H1 (cell line): ENCODE data around the gene AADACL2. TPM values are rescaled to one million over a fixed set of nuclear protein-coding genes. Genes with fewer than 3 reads are reported as not detected.

Experiments
- CTCF ChIA-PET: fragments of 300-600 bp; sonication (Branson Sonifier 250); formaldehyde crosslinking; loops from one replicate; lab custom pipeline; 2021; ENCODE audit not compliant: partially characterized antibody; lab: Charles Lee
- POLR2A ChIA-PET: fragments of 300-600 bp; sonication (Branson Sonifier 250); formaldehyde crosslinking; loops from one replicate; lab custom pipeline; 2021; ENCODE audit warnings: inconsistent platforms; ENCODE audit not compliant: partially characterized antibody; lab: Charles Lee
- DNase-seq, 2 experiments: peaks; one replicate each; pipeline versions ENCODE4 v3.0.0 to v3.0.0-alpha.2; 2010 to 2022; ENCODE audit warnings: low spot score in 2 of 2, low read depth in 1 of 2, mixed read lengths in 1 of 2
- FAIRE-seq: peaks from 2 replicates; lab custom pipeline; 2011; peaks lifted over from hg19 to GRCh38; lab: Jason Lieb, UNC
- H2AFZ ChIP-seq: 2 replicates; pipeline ENCODE4 v1.8.1; 2012; ENCODE audit warnings: low read length, inconsistent platforms
- H2AK5ac ChIP-seq: 2 replicates; pipeline ENCODE4 v1.6.1; 2013; ENCODE audit warnings: low read depth, low read length
- H2BK120ac ChIP-seq: replicated peaks from 2 replicates; pipeline ENCODE3; 2013; ENCODE audit warnings: low read depth, low read length, inconsistent platforms
- H2BK12ac ChIP-seq: 2 replicates; pipeline ENCODE4 v1.6.1; 2013; ENCODE audit warnings: low read depth, low read length
- H2BK15ac ChIP-seq: 2 replicates; pipeline ENCODE4 v1.6.1; 2013; ENCODE audit warnings: low read length
- H2BK20ac ChIP-seq: 2 replicates; pipeline ENCODE4 v1.6.1; 2013; ENCODE audit warnings: low read length
- H2BK5ac ChIP-seq: 2 replicates; pipeline ENCODE4 v1.6.1; 2013; ENCODE audit warnings: low read depth, low read length
- H3K14ac ChIP-seq: 2 replicates; pipeline ENCODE4 v1.6.1; 2013; ENCODE audit warnings: inconsistent platforms; ENCODE audit not compliant: insufficient read length
- H3K18ac ChIP-seq: 2 replicates; pipeline ENCODE4 v1.6.1; 2013; ENCODE audit warnings: low read length; ENCODE audit errors: extremely low read depth
- H3K23ac ChIP-seq: 2 replicates; pipeline ENCODE4 v1.6.1; 2013; ENCODE audit warnings: inconsistent platforms; ENCODE audit not compliant: insufficient read length
- H3K23me2 ChIP-seq: 2 replicates; pipeline ENCODE4 v1.6.1; 2013; ENCODE audit warnings: low read depth, low read length
- H3K27ac ChIP-seq: 2 replicates; pipeline ENCODE4 v1.6.1; 2011; ENCODE audit warnings: low read depth, low read length, inconsistent platforms
- H3K27me3 ChIP-seq, 4 experiments: replicated peaks in 1 of 4; 1 replicate in 1 of 4; 2 replicates in 3 of 4; pipeline versions ENCODE4 v1.6.1 to v1.8.1; 2011 to 2013; ENCODE audit warnings: low read length in 3 of 4, mild to moderate bottlenecking in 3 of 4, inconsistent platforms in 2 of 4, mixed read lengths in 2 of 4, moderate library complexity in 1 of 4; ENCODE audit not compliant: control insufficient read depth in 3 of 4, insufficient read depth in 3 of 4; ENCODE audit errors: extremely low read depth in 1 of 4
- H3K36me3 ChIP-seq, 4 experiments: 2 replicates each; pipeline versions ENCODE4 v1.6.1 to v1.8.1; 2011 to 2013; ENCODE audit warnings: mild to moderate bottlenecking in 4 of 4, low read length in 3 of 4, moderate library complexity in 2 of 4, control low read depth in 1 of 4, inconsistent platforms in 1 of 4; ENCODE audit not compliant: insufficient read depth in 4 of 4, control insufficient read depth in 2 of 4
- H3K4ac ChIP-seq: replicated peaks from 2 replicates; pipeline ENCODE3; 2013; ENCODE audit warnings: low read length, low read depth, mixed read lengths, inconsistent platforms; ENCODE audit not compliant: insufficient read length
- H3K4me1 ChIP-seq, 4 experiments: replicated peaks in 1 of 4; 1 replicate in 1 of 4; 2 replicates in 3 of 4; pipeline versions ENCODE4 v1.6.1 to v1.8.1; 2011 to 2013; ENCODE audit warnings: low read length in 3 of 4, inconsistent platforms in 2 of 4, mixed read lengths in 1 of 4; ENCODE audit not compliant: insufficient read depth in 4 of 4, control insufficient read depth in 3 of 4
- H3K4me2 ChIP-seq, 2 experiments: 2 replicates each; pipeline versions ENCODE4 v1.6.1 to v1.8.1; 2011 to 2013; ENCODE audit warnings: low read depth in 2 of 2, low read length in 2 of 2, control low read depth in 1 of 2, inconsistent platforms in 1 of 2, mild to moderate bottlenecking in 1 of 2; ENCODE audit not compliant: insufficient read depth in 1 of 2
- H3K4me3 ChIP-seq, 4 experiments: fragments of 200-600, 300-600 bp in 1 of 4; sonication (generic), shearing (Covaris generic), sonication (Bioruptor Twin) in 1 of 4; 2 replicates each; pipeline versions ENCODE4 v1.5.1 to v1.8.1; 2011 to 2016; ENCODE audit warnings: low read length in 4 of 4, low read depth in 3 of 4, control low read depth in 2 of 4, inconsistent platforms in 2 of 4, mild to moderate bottlenecking in 2 of 4, mixed read lengths in 1 of 4, moderate library complexity in 1 of 4; ENCODE audit not compliant: insufficient read depth in 2 of 4; ENCODE audit errors: extremely low read depth in 1 of 4
- H3K56ac ChIP-seq: replicated peaks from 2 replicates; pipeline ENCODE3; 2013; ENCODE audit warnings: low read depth, mild to moderate bottlenecking, mixed read lengths, low read length, inconsistent platforms; ENCODE audit not compliant: insufficient read length
- H3K79me1 ChIP-seq: 2 replicates; pipeline ENCODE4 v1.6.1; 2013; ENCODE audit warnings: low read depth, low read length, control low read depth
- H3K79me2 ChIP-seq, 2 experiments: 2 replicates each; pipeline versions ENCODE4 v1.6.1 to v1.8.1; 2012 to 2013; ENCODE audit warnings: low read length in 2 of 2, mild to moderate bottlenecking in 2 of 2, inconsistent platforms in 1 of 2; ENCODE audit not compliant: insufficient read depth in 2 of 2, control insufficient read depth in 1 of 2
- H3K9ac ChIP-seq, 4 experiments: replicated peaks in 1 of 4; 1 replicate in 1 of 4; 2 replicates in 3 of 4; pipeline versions ENCODE4 v1.6.1 to v1.8.1; 2011 to 2013; ENCODE audit warnings: low read depth in 3 of 4, low read length in 3 of 4, control low read depth in 2 of 4, mild to moderate bottlenecking in 2 of 4, moderate library complexity in 2 of 4, inconsistent platforms in 1 of 4; ENCODE audit errors: extremely low read depth in 1 of 4
- H3K9me3 ChIP-seq, 2 experiments: 2 replicates each; pipeline versions ENCODE4 v1.6.1 to v1.8.1; 2012 to 2013; ENCODE audit warnings: mild to moderate bottlenecking in 2 of 2, moderate library complexity in 2 of 2, control low read depth in 1 of 2, inconsistent platforms in 1 of 2, low read depth in 1 of 2, low read length in 1 of 2, mixed read lengths in 1 of 2; ENCODE audit not compliant: insufficient read depth in 2 of 2
- H4K20me1 ChIP-seq, 2 experiments: replicated peaks in 1 of 2; 2 replicates each; pipeline versions ENCODE3 to v1.8.1; 2011 to 2013; ENCODE audit warnings: inconsistent platforms in 2 of 2, low read length in 2 of 2, mild to moderate bottlenecking in 1 of 2; ENCODE audit not compliant: insufficient read depth in 2 of 2, control insufficient read depth in 1 of 2
- H4K5ac ChIP-seq: 2 replicates; pipeline ENCODE4 v1.6.1; 2013; ENCODE audit warnings: low read length, low read depth, mixed read lengths, inconsistent platforms; ENCODE audit not compliant: insufficient read length
- H4K8ac ChIP-seq: 2 replicates; pipeline ENCODE4 v1.8.0; 2013; ENCODE audit warnings: mild to moderate bottlenecking, moderate library complexity, low read length, inconsistent platforms; ENCODE audit not compliant: insufficient read depth; ENCODE audit errors: extremely low read depth
- H4K91ac ChIP-seq: replicated peaks from 2 replicates; pipeline ENCODE3; 2013; ENCODE audit warnings: low read length, mixed read lengths, inconsistent platforms; ENCODE audit not compliant: insufficient read length
- EZH2 ChIP-seq: fragments of 200-600 bp; sonication (generic); IDR thresholded peaks from 2 replicates; pipeline ENCODE4 v1.7.1; 2012; ENCODE audit warnings: low read depth, mild to moderate bottlenecking, moderate library complexity, low read length, inconsistent platforms; ENCODE audit not compliant: severe bottlenecking
- NANOG ChIP-seq: IDR thresholded peaks from 2 replicates; pipeline ENCODE4 v1.6.1; 2011; ENCODE audit warnings: low read length, low read depth, mild to moderate bottlenecking, inconsistent platforms; ENCODE audit not compliant: insufficient read depth, poor library complexity, severe bottlenecking
- POU5F1 ChIP-seq: IDR thresholded peaks from 2 replicates; pipeline ENCODE4 v1.6.1; 2011; ENCODE audit warnings: low read depth, mild to moderate bottlenecking, low read length, moderate library complexity
- WGBS, 2 experiments: shearing (Covaris generic) in 1 of 2; methylation state at CpG; one replicate each; pipeline versions ENCODE4 v1.1.6 to v1.1.7; 2013 to 2015; ENCODE audit warnings: low lambda C conversion rate in 2 of 2, mixed read lengths in 2 of 2, inconsistent platforms in 1 of 2, low coverage in 1 of 2, missing lambda C conversion rate in 1 of 2; ENCODE audit not compliant: insufficient replicate concordance in 2 of 2, insufficient coverage in 1 of 2, insufficient read length in 1 of 2; ENCODE audit errors: extremely low coverage in 1 of 2, missing lambda C conversion rate in 1 of 2; 5-methylcytosine and 5-hydroxymethylcytosine counted together
- polyA plus RNA-seq, 7 experiments: library from polyadenylated mRNA; depleted of rRNA in 3 of 7; stranded (reverse) in 5 of 7; unstranded in 2 of 7; fragments of >200 nt in 5 of 7; fragments of 200-250 nt in 2 of 7; gene quantifications; 1 replicate in 5 of 7; 2 replicates in 1 of 7; 4 replicates in 1 of 7; pipeline versions ENCODE4 v1.2.1 to v1.2.3, GENCODE V29; 2011 to 2013; ENCODE audit warnings: missing spikeins in 2 of 7, mixed read lengths in 2 of 7
- total RNA-seq: library from RNA; stranded (reverse); fragmentation: NEBNext Ultra II Directional; extraction: Animal tissue kit (Norgen Biotek cat#: 25700); gene quantifications from 2 replicates; pipeline ENCODE4 v1.2.1, GENCODE V29; 2021

The AADACL2 gene
- total and polyA plus RNA-seq, 2 of the 8 experiments (the other 6 are each of a cell fraction or from before 2014, with no cell fraction given): not detected

DNA sequence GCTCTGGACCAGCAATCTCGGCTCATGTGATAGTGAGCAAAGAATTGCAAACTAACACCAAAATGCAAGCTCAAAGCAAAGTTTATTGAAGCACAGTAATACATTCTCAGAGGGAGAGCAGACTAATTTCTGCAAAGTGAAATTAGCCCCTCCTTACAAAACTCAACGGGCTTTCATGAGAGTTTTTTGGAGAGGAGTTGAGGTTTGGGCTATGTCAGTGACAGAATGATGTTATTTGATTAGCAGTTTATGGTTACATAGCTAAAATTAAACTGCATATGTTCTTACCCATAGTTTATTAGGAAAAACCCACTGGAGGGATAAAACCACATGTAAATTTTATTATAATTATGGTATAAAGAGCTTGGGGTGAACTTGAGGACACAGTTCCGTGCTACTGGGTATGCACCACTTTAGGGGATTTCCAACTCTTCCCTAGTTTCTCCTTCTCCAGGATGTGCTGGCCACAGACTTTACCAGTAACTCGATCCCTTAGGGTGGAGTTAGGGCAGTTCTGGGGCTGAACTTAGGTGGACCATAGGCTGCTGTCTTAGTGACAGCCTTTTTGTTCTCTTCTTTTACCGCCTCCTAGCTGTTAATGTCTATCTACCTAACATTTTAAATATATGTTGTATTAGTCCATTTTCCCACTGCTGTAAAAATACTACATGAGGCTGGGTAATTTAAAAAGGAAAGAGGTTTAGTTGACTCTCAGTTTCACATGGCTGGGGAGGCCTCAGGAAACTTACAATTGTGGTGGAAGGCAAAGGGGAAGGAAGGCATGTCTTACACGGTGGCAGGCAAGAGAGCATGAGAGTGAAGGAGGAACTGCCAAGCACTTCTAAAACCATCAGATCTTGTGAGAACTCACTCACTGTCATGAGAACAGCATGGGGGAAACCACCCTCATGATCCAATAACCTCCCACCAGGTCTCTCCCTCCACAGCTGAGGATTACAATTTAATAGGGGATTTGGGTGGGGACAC lies 8.9 kb upstream of the AADACL2 start:
- ChIA-PET CTCF (interaction anchor here (1.1 to 1.2 kb wide), 2 partner anchors 12 to 17 kb away, joined by 3 to 4 read pairs; no protein-coding TSS in a partner anchor), POLR2A (no interaction called here)
- H3K18ac ChIP-seq: no peak overlapping the region
- DNase-seq (no peak), FAIRE-seq (no peak)
- H3K27me3 ChIP-seq: no peaks in the 10 kb centered on the region
- no peak overlapping the region for H4K5ac ChIP-seq
- H3K9me3 ChIP-seq: no peaks in the 10 kb centered on the region
- H2BK20ac ChIP-seq: no peak overlapping the region
- H3K36me3 ChIP-seq: no peaks in the 10 kb centered on the region
- H4K91ac ChIP-seq: no peak overlapping the region
- H2AK5ac ChIP-seq: no peak overlapping the region
- WGBS, 2 experiments: 95% methylated on average over 6 of the region's 6 CpGs; no CpG with 5 or more reads in 1 of the 2 experiments
- H3K4me1 ChIP-seq: no peaks in the 10 kb centered on the region
- H2BK15ac ChIP-seq: no peak overlapping the region
- TF ChIP-seq POU5F1 (no peak), NANOG (no peak), EZH2 (no peak)
- H2AFZ ChIP-seq: no peak overlapping the region
- no peak overlapping the region for H2BK12ac ChIP-seq
- no peaks in the 10 kb centered on the region for H3K79me1 ChIP-seq
- no peak overlapping the region for H3K56ac ChIP-seq
- H3K23me2 ChIP-seq: no peaks in the 10 kb centered on the region
- no peak overlapping the region for H2BK120ac ChIP-seq
- H3K27ac ChIP-seq: no peak overlapping the region
- no peak overlapping the region for H3K4me3 ChIP-seq
- no peak overlapping the region for H2BK5ac ChIP-seq
- H4K8ac ChIP-seq: no peak overlapping the region
- H3K4me2 ChIP-seq: no peak overlapping the region
- H4K20me1 ChIP-seq: no peaks in the 10 kb centered on the region
- H3K14ac ChIP-seq: no peak overlapping the region
- H3K4ac ChIP-seq: no peak overlapping the region
- no peak overlapping the region for H3K23ac ChIP-seq
- no peak overlapping the region for H3K9ac ChIP-seq
- H3K79me2 ChIP-seq: no peaks in the 10 kb centered on the region
